Measurements from ENCODE around the gene PHLPP1. TPM values are rescaled to one million over a fixed set of nuclear protein-coding genes. Genes with fewer than 3 reads are reported as not detected.

The PHLPP1 gene
- total RNA-seq, 3 donors from 2014 or later: 9.8 to 19.9 (median 15.4) TPM

DNA sequence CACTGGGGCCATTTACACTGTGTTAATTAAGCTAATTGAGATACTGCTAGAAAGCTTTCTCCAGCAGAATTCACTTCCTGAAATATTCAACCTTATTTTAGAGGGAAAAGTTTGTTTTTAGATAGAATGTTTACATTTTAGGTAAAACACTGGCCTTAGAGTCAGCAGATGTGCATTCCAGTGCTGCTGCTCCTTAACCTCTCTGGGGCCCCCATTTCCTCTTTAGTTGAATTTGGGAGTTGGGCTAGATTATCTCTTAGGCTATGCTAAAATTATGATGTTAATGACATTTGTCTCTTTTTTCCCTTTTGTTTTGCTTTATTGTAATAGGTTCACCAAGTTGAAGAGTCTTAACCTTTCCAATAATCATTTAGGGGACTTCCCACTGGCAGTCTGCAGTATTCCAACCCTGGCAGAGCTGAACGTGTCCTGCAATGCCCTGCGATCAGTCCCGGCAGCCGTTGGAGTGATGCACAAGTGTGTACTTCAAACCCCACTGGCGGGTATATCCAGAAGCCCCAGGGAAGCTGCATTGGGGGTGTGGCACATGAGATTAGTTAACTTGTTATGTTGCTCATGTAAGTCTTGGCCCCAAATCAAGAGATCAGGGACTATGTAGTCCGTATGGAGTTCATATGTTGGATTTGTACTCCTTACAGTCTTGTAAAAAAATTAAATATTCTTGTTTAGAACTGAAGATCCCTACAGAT lies 179.5 kb downstream of the PHLPP1 start:
- Histone ChIP-seq H3K27me3 (no peaks in the 10 kb centered on the region), H3K27ac (no peak overlapping the region), H3K36me3 (no peaks in the 10 kb centered on the region), H3K4me3 (no peak overlapping the region), H3K9me3 (no peaks in the 10 kb centered on the region), H3K4me1 (no peaks in the 10 kb centered on the region)
- TF ChIP-seq POLR2A (IDR thresholded peaks at IDR 0.05) (no peak), POLR2AphosphoS5 (IDR thresholded peaks at IDR 0.05) (no peak)
- TF ChIP-seq, protein P1, sequence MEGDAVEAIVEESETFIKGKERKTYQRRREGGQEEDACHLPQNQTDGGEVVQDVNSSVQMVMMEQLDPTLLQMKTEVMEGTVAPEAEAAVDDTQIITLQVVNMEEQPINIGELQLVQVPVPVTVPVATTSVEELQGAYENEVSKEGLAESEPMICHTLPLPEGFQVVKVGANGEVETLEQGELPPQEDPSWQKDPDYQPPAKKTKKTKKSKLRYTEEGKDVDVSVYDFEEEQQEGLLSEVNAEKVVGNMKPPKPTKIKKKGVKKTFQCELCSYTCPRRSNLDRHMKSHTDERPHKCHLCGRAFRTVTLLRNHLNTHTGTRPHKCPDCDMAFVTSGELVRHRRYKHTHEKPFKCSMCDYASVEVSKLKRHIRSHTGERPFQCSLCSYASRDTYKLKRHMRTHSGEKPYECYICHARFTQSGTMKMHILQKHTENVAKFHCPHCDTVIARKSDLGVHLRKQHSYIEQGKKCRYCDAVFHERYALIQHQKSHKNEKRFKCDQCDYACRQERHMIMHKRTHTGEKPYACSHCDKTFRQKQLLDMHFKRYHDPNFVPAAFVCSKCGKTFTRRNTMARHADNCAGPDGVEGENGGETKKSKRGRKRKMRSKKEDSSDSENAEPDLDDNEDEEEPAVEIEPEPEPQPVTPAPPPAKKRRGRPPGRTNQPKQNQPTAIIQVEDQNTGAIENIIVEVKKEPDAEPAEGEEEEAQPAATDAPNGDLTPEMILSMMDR (IDR thresholded peaks at IDR 0.05): no peak
- intact Hi-C loops (cut with DNase I; ENCODE audit: low total_unique reads): no loop called here
- no peak for DNase-seq (ENCODE audit: low spot score in 2 of 2)

GRCh38 chr18:62897153-62897552 lies 181.8 kb downstream of the PHLPP1 start:
- no peaks in the 10 kb centered on the region for H3K4me1 ChIP-seq
- TF ChIP-seq, protein P1 (IDR thresholded peaks at IDR 0.05): no peak
- TF ChIP-seq POLR2A (IDR thresholded peaks at IDR 0.05): no peak
- no peak for TF ChIP-seq POLR2AphosphoS5 (IDR thresholded peaks at IDR 0.05)
- H3K36me3 ChIP-seq: no peaks in the 10 kb centered on the region
- no peaks in the 10 kb centered on the region for H3K27me3 ChIP-seq
- H3K4me3 ChIP-seq: no peak overlapping the region
- H3K9me3 ChIP-seq: no peaks in the 10 kb centered on the region
- intact Hi-C loops (cut with DNase I; ENCODE audit: low total_unique reads): no loop called here
- no peak overlapping the region for H3K27ac ChIP-seq
- DNase-seq (ENCODE audit: low spot score in 2 of 2): no peak

GRCh38 chr18:62898359-62898758 lies 183.0 kb downstream of the PHLPP1 start:
- no peaks in the 10 kb centered on the region for H3K4me1 ChIP-seq
- no peaks in the 10 kb centered on the region for H3K36me3 ChIP-seq
- H3K4me3 ChIP-seq: no peak overlapping the region
- H3K27me3 ChIP-seq: no peaks in the 10 kb centered on the region
- intact Hi-C loops (cut with DNase I; ENCODE audit: low total_unique reads): no loop called here
- TF ChIP-seq POLR2A (IDR thresholded peaks at IDR 0.05) (no peak), POLR2AphosphoS5 (IDR thresholded peaks at IDR 0.05) (no peak)
- TF ChIP-seq, protein P1 (IDR thresholded peaks at IDR 0.05): no peak
- H3K27ac ChIP-seq: no peak overlapping the region
- no peaks in the 10 kb centered on the region for H3K9me3 ChIP-seq
- DNase-seq (ENCODE audit: low spot score in 2 of 2): no peak

DNA sequence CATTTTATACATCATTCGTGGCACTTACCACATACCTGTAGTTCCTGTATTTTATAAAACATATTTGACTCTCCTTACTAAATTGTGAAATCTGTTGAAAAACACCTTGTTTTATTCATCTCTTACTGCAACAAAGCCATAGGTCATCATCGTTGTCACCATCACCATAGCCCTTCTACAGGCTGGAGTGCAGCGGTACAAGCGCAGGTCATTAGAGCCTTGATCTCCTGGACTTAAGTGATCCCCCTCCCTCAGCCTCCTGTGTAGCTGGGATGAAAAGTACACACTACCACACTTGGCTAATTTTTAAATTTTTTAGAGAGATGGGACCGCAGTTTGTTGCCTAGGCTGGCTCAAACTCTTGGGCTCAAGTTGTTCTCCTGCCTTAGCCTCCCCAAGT lies 184.2 kb downstream of the PHLPP1 start:
- TF ChIP-seq, protein P1 (IDR thresholded peaks at IDR 0.05): no peak
- TF ChIP-seq POLR2A (IDR thresholded peaks at IDR 0.05): no peak
- TF ChIP-seq POLR2AphosphoS5 (IDR thresholded peaks at IDR 0.05): no peak
- Histone ChIP-seq H3K36me3 (no peaks in the 10 kb centered on the region), H3K4me1 (no peaks in the 10 kb centered on the region), H3K27ac (no peak overlapping the region), H3K4me3 (no peak overlapping the region), H3K27me3 (no peaks in the 10 kb centered on the region), H3K9me3 (no peaks in the 10 kb centered on the region)
- intact Hi-C loops (cut with DNase I; ENCODE audit: low total_unique reads): no loop called here
- DNase-seq (ENCODE audit: low spot score in 2 of 2): no peak

DNA sequence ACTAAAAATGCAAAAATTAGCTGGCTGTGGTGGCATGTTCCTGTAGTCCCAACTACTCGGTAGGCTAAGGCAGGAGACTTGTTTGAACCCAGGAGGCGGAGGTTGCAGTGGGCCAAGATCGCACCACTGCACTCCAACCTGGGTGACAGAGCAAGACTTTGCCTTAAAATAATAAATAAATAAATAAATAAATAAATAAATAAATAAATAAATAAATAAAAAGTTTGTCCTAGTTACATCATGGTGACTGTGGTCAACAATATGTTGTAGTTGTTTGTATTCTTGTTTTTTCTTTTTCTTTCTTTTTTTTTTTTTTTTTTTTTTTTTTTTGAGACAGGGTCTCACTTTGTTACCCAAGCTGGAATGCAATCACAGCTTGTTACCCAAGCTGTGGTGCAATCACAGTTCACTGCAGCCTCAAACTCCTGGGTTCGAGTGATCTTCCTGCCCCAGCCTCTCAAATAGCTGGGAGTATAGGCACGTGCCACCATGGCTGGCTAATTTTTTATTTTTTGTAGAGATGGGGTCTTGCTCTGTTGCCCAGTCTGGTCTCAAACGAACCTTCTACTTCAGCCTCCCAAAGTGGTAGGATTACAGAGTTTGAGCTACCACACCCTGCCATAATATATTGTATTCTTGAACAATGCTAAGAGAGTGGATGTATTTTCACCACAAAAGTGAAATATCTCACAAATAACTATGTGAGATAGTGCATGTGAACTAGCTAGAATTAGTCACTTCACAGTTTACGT lies 185.0 kb downstream of the PHLPP1 start:
- Histone ChIP-seq H3K4me3 (no peak overlapping the region), H3K27me3 (no peaks in the 10 kb centered on the region), H3K36me3 (no peaks in the 10 kb centered on the region), H3K4me1 (no peaks in the 10 kb centered on the region), H3K9me3 (no peaks in the 10 kb centered on the region), H3K27ac (no peak overlapping the region)
- intact Hi-C loops (cut with DNase I; ENCODE audit: low total_unique reads): no loop called here
- DNase-seq (ENCODE audit: low spot score in 2 of 2): no peak
- no peak for TF ChIP-seq POLR2A (IDR thresholded peaks at IDR 0.05)
- TF ChIP-seq, protein P1 (IDR thresholded peaks at IDR 0.05): no peak
- no peak for TF ChIP-seq POLR2AphosphoS5 (IDR thresholded peaks at IDR 0.05)
